Ammon's horn (tissue), 1 donor: ENCODE data around the gene FYN.
A peak's percentile ranks its signal among the peaks of the same experiment; 100 is the strongest.

ENCODE experiments used
- DNase-seq: peaks from one replicate; pipeline ENCODE4 v3.0.0-alpha.2; 2016; ENCODE audit warnings: low spot score

The FYN gene

GRCh38 chr6:111831408-111831807 lies 41.8 kb downstream of the FYN start:
- no peak for DNase-seq

GRCh38 chr6:111829998-111830397 lies 43.3 kb downstream of the FYN start:
- DNase-seq, result no peak

GRCh38 chr6:111829581-111829980 lies 43.7 kb downstream of the FYN start:
- no peak for DNase-seq

GRCh38 chr6:111828809-111829208 lies 44.4 kb downstream of the FYN start:
- DNase-seq, result no peak

GRCh38 chr6:111825439-111826086 lies 47.7 kb downstream of the FYN start:
- no peak for DNase-seq

- DNase-seq, result no peak
Measured at GRCh38 chr6:111824608-111825337, 48.5 kb downstream of the FYN start.

DNA sequence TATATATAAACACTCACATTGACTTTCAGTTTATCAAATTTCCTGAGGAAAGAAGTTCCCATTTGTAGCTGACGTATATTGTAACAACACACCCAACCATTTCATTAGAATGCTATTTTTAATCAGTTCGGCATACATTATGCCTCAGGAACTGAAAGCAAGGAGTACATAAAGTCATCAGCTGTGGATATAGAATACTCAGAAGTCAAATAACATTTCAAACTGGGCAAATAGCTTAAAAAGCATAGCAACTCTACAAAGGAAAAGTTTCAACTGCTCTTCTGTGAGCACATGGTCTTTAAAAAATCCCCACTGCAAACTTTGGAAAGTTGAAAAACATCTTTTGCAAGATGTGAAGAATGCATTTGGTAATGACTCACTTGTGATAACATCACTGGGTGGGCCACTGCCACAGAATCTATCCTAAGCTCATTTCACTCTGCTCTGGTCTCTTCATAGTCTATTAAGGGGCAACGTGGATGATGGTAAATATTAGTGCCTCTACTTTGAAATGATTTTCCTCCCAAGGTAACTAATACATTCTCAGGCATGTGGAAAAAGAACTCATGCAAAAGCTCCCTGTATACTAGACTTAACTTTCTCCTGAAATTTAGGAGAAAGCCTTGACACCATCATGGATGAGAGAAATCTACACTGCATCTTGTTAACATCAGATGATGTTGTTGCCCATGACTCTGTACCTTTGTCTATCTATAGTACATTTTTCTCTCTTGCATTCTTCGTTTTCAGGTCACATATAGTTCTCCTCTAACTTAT lies 49.2 kb downstream of the FYN start:
- DNase-seq, result no peak

- no peak for DNase-seq
Measured at GRCh38 chr6:111823012-111823411, 50.2 kb downstream of the FYN start.

- no peak for DNase-seq
Measured at GRCh38 chr6:111819458-111819857, 53.8 kb downstream of the FYN start.

DNA sequence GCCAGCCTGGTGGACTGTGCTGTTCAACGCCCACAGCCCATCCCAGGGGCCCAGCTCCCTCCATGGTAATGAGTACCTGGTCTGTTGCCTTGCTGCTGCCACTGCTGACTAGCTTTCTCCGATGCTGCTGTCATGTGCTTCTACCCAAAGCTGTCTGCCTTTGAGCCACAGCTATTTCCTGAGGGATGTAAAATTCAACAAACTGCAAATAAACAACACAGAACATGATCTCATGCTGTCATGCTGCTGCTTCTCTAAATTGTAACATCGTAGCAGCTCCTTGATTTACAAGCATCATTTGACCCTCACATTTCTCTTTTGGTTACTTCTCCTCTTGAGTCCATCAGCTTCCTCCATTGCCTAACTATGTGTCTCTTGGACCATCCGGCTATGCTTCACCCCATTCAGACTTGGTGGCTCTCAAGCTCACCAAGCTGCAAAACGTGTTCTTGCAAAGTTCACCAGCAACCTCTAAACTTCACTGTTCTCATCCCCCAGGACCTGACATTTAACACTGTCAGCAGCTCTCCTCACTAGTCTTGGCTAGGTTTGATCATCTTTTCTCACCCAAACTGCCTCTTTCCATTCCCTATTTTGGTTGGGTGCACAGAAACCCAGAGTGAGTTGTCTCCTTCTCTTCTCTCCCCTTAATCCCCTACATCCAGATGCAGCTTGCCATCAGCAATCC lies 54.6 kb downstream of the FYN start:
- DNase-seq, result peak; percentile 53

- DNase-seq, result peak; percentile 90
Measured at GRCh38 chr6:111817451-111818120, 55.7 kb downstream of the FYN start.

DNA sequence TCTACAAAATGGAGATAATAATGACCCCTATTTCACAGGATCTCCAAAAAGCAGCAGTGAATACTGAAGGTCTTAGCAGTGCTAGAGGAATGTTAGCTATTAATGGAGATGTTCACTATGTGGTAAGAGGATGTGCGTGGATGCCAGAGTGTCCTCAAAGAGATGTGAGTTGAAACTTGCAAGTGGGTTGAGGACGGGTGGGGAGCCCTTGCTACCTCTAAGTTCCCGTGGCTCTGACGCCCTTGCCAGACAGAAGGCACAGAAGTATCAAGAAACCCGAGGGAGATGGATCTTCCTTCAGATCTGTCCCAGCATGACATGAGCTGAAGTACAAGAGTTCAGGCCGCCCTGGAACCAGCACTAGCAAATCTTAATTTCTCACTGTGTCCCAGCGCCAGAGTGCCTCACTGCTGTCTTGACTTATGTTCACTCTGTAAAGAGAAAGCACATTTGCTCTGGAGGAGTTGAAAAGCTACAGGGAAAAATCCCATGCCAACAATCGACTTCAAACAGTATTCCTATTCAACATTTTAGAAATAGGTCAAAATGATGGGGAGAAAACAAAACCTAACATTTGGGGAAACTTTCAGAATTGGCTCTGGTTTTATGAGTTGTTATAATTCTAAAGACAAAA lies 59.5 kb downstream of the FYN start:
- DNase-seq, result no peak

GRCh38 chr6:111813237-111813636 lies 60.0 kb downstream of the FYN start:
- no peak for DNase-seq

- DNase-seq, result no peak
Measured at GRCh38 chr6:111812060-111813038, 60.9 kb downstream of the FYN start.

DNA sequence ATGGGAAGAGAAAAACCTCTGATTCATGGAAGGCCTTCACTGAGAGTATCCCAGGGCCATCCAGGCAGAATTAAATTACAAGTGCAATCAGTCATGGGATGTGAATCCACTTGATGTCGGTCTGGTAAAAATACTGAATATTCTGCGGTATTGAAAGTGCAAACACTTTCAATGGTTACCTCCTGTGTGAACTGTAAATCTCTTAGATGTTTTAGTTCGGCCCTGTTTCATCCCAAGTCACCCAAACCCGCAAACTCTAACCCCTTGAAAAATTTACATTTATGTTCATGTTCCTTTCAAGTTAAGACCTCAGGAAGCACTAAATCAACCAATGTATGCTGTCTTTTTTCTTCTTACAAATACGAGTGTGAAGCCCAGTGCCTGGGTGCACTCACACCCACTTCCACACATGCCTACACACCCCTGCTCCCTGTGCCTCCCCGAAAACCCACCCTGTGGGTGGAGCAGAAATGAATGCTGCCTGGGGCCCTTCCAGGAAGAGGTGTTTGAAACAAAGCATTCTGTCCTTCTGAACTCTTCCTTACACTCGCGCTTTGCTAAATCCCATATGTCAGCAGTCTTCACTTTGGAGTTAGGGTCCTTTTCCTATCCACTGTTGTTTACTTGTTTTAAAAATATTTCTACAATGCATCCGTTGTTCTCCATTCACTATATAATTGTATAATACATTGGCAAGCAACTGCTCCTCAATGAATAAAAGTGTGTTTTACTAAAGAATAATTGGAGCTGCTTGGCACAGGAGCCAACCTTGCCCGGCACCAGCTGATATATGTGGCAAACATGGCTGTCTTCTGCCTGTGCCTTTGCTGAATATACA lies 62.7 kb downstream of the FYN start:
- DNase-seq, result peak; percentile 60

DNA sequence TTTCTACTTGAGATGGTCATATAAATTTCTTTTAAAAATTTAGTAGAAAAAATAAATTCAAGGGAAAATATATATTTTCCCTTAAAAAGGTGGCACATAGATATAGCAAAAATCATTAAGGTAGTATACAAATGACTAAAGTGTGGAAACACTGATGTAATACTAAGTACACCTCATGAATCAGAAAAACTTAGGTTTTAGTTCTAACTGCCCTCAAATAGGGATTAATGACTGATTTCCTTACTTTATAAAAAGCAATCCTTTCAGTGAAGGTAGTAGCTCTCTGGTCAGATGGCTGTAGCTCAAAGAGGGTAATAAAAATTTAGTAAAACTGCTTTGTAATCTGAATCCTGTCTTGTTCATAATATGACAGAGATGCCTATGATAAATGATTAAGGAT lies 63.5 kb downstream of the FYN start:
- no peak for DNase-seq

DNA sequence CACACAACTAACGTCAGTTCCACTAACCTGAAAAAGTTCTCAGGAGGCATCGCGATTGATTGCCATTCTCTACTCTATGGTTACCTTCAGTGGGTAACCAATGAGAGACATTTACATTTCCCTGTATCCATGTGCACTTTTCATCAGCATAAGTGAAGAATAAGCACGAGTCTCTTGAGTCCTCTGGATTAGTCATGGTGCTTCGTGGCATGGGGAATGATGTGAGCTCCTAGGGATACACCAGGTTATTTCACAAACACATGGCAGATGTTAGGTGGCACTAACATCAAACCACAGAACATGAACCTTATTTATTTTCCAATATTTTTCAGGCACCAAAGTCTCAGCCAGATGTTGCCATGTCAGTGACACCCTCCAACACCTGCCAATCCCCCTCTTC lies 64.0 kb downstream of the FYN start:
- DNase-seq, result no peak

- no peak for DNase-seq
Measured at GRCh38 chr6:111808493-111808892, 64.8 kb downstream of the FYN start.
